OCI-LY7 (cell line): ENCODE data around the gene TBC1D13. TPM values are rescaled to one million over a fixed set of nuclear protein-coding genes. Genes with fewer than 3 reads are reported as not detected.

Source experiments
- BruUV-seq: library from RNA; stranded (reverse); fragments of 400-500 nt; replicated peaks from 2 replicates; lab custom pipeline; 2021; lab: Mats Ljungman, UMichigan
- CTCF ChIA-PET: fragments of 300-600 bp; sonication (Branson Sonifier 250); formaldehyde crosslinking; loops from one replicate; lab custom pipeline; 2022; ENCODE audit warnings: antibody characterized with exemption; ENCODE audit not compliant: unreplicated experiment; lab: Charles Lee
- POLR2A ChIA-PET: fragments of 300-600 bp; sonication (Branson Sonifier 250); formaldehyde crosslinking; loops from one replicate; lab custom pipeline; 2022; ENCODE audit warnings: antibody characterized with exemption; lab: Charles Lee
- DNase-seq: peaks from one replicate; pipeline ENCODE4 v3.0.0-alpha.2; 2015; ENCODE audit warnings: low spot score
- H2AFZ ChIP-seq: fragments of 200-600 bp; sonication (generic), shearing (Covaris generic); 2 replicates; pipeline ENCODE4 v1.6.1; 2014; ENCODE audit warnings: mild to moderate bottlenecking, antibody characterized with exemption, low read length, moderate library complexity
- H3K27ac ChIP-seq: fragments of 200-600 bp; sonication (generic); 2 replicates; pipeline ENCODE4 v1.5.1; 2014; ENCODE audit warnings: mixed run types, low read depth, mild to moderate bottlenecking, moderate library complexity, low read length, inconsistent platforms; ENCODE audit not compliant: poor library complexity, severe bottlenecking
- H3K36me3 ChIP-seq: fragments of 200-600 bp; sonication (generic); 2 replicates; pipeline ENCODE4 v1.6.1; 2014; ENCODE audit warnings: mild to moderate bottlenecking, antibody characterized with exemption, low read length, moderate library complexity, mixed read lengths; ENCODE audit not compliant: insufficient read depth
- H3K4me1 ChIP-seq: fragments of 200-600 bp; sonication (generic); 2 replicates; pipeline ENCODE4 v1.5.1; 2014; ENCODE audit warnings: mild to moderate bottlenecking, low read length; ENCODE audit not compliant: insufficient read depth, poor library complexity, severe bottlenecking
- H3K4me2 ChIP-seq: fragments of 200-600 bp; sonication (generic); 2 replicates; pipeline ENCODE4 v1.6.1; 2014; ENCODE audit warnings: mild to moderate bottlenecking, low read length
- H3K4me3 ChIP-seq: fragments of 200-600 bp; sonication (generic); 2 replicates; pipeline ENCODE4 v1.5.1; 2014; ENCODE audit warnings: mild to moderate bottlenecking, low read depth, low read length; ENCODE audit not compliant: poor library complexity, severe bottlenecking
- H3K79me2 ChIP-seq: fragments of 200-600 bp; sonication (generic); 2 replicates; pipeline ENCODE4 v1.6.1; 2016; ENCODE audit warnings: low read depth, mild to moderate bottlenecking, low read length, moderate library complexity, mixed read lengths; ENCODE audit not compliant: insufficient read depth
- H3K9me2 ChIP-seq: fragments of 200-600 bp; sonication (generic); 2 replicates; pipeline ENCODE4 v1.6.1; 2016; ENCODE audit warnings: mild to moderate bottlenecking, low read length, mixed read lengths; ENCODE audit not compliant: insufficient read depth
- H3K9me3 ChIP-seq: fragments of 200-600 bp; sonication (generic); 2 replicates; pipeline ENCODE4 v1.6.1; 2014; ENCODE audit warnings: mild to moderate bottlenecking, mixed run types, low read length, mixed read lengths
- H4K20me1 ChIP-seq: fragments of 200-600 bp; sonication (generic); 2 replicates; pipeline ENCODE4 v1.6.1; 2014; ENCODE audit warnings: mild to moderate bottlenecking, antibody characterized with exemption, low read length, moderate library complexity, mixed read lengths; ENCODE audit not compliant: insufficient read depth
- CTCF ChIP-seq: fragments of 200-600 bp; sonication (generic); conservative IDR thresholded peaks from 2 replicates; pipeline ENCODE4 v1.5.1; 2014; ENCODE audit warnings: mild to moderate bottlenecking, antibody characterized with exemption, low read length, moderate library complexity, mixed read lengths
- EZH2phosphoT487 ChIP-seq: fragments of 200-600 bp; sonication (generic); IDR thresholded peaks from 2 replicates; pipeline ENCODE4 v1.6.1; 2018; ENCODE audit warnings: low read depth, borderline replicate concordance, mild to moderate bottlenecking, mixed run types, antibody characterized with exemption, low read length, moderate library complexity, mixed read lengths
- intact Hi-C: fragments of 100-400 bp; cut with micrococcal nuclease; formaldehyde crosslinking; loops from one replicate; pipeline ENCODE4 v1.10.0; 2022; ENCODE audit not compliant: unreplicated experiment
- total RNA-seq, 2 experiments: library from RNA; depleted of rRNA in 1 of 2; stranded (reverse); fragments of >200 nt in 1 of 2; shearing (Covaris generic) in 1 of 2; gene quantifications; 2 replicates each; pipeline ENCODE4 v1.2.3, GENCODE V29; 2014 to 2022

The TBC1D13 gene
- total RNA-seq, 2 experiments from 2014 or later, result 18.7 to 24.7 TPM

DNA sequence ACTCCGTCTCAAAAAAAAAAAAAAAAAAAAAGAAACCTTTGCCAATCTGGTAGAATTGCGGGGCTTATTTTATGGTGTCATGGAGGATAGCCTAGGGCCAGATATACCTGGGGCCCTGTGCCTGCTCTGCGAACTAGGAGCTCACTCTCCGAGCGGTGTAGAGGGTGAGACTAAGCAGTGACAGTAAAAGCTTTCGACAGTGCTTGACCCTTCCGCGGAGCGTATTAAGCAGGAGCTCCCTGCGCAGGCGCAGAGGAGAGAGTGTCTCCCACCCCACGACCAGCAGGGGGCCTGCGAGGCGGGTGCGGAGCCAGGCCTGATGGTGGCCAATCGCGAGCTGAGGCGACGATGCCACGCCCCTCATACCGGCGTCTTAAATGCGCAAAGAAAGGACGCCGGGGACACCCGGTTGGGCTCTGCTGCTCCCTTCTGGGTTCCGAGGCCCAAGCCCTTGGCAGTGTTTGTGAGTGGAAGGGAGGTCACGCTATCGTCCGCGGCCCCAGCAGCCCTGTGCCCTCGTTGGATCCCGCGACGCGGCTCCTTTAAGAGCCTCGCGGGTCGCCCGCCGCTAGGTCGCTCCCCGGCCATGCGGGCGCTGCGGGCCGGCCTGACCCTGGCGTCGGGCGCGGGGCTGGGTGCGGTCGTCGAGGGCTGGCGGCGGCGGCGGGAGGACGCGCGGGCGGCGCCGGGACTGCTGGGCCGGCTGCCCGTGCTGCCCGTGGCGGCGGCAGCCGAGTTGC is 31.2 kb downstream of the TBC1D13 start, which contains the start of gene ENDOG:
ENDOG (plus strand) TSS at position 402 of the 740 bp plus-strand sequence; CDS start at position 587, 185 bp downstream.
- H4K20me1 ChIP-seq, result 0 out of 2 replicates have a peak, but pooled peaks cover 4% of the 10 kb centered on the region
- H3K9me3 ChIP-seq, result no peaks in the 10 kb centered on the region
- BruUV-seq, result no TSS peak
- no peak within 1 kb of the TSS for H3K27ac ChIP-seq
- peak within 1 kb of the TSS; percentile 75; the same call in 1 of the 2 replicates for H2AFZ ChIP-seq
- POLR2A ChIA-PET, result interaction anchor here (0.6 to 2.6 kb wide), 12 partner anchors 9 to 630 kb away, joined by 3 to 24 read pairs (median 4); partner anchors contain the start of genes SPOUT1 and TBC1D13
- intact Hi-C loops, result loop anchor here (1.0 to 5.0 kb wide), 3 partner anchors 94 to 265 kb away; partner anchors contain the start of genes SPTAN1 and ZDHHC12
- H3K9me2 ChIP-seq, result no peaks in the 10 kb centered on the region
- peak within 1 kb of the TSS; percentile 96 for H3K4me2 ChIP-seq
- CTCF ChIA-PET, result interaction anchor here (0.5 to 1.2 kb wide), 13 partner anchors 10 to 262 kb away, joined by 3 to 9 read pairs (median 3); partner anchors contain the start of genes DOLPP1, SPOUT1 and TBC1D13
- peaks cover 32% of the 10 kb centered on the region for H3K36me3 ChIP-seq
- peaks cover 23% of the 10 kb centered on the region for H3K4me1 ChIP-seq
- H3K79me2 ChIP-seq, result 0 out of 2 replicates have a peak, but pooled peaks cover 5% of the 10 kb centered on the region
- TF ChIP-seq EZH2phosphoT487 (no peak), CTCF (peak; percentile 87)
- peak within 1 kb of the TSS; percentile 71 for H3K4me3 ChIP-seq
- peak; percentile 98 for DNase-seq

DNA sequence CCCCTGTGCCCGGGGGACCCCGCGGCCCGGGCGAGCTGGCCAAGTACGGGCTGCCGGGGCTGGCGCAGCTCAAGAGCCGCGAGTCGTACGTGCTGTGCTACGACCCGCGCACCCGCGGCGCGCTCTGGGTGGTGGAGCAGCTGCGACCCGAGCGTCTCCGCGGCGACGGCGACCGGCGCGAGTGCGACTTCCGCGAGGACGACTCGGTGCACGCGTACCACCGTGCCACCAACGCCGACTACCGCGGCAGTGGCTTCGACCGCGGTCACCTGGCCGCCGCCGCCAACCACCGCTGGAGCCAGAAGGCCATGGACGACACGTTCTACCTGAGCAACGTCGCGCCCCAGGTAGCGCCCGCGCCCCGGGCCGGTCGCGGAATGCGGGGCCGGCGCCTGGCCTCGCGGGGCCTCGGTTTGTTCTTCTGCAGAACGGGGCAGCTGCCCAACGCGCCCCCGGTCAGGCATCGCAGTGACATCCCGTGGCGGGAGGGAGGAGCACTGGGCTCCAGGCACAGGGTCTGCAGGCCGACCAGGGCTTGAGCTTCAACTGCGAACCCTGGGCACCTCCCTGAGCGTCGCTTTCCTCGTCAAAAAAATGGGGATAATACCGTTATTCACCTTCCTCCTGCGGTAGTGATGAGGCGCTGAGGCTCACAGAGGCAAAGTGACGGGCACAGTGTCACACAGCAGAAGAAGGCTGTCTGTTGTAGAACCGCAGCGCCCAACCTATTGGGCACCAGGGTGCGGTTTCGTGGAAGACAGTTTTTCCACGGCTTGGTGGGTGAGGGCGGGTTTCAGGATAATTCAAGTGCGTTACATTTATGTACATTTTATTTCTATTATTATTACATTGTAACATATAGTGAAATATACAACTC is 32.0 kb downstream of the TBC1D13 start:
- Histone ChIP-seq H3K4me1 (peaks cover 23% of the 10 kb centered on the region), H3K27ac (no peak overlapping the region), H2AFZ (peak overlapping the region; percentile 45; the same call in 1 of the 2 replicates), H3K9me3 (no peaks in the 10 kb centered on the region), H4K20me1 (0 out of 2 replicates have a peak, but pooled peaks cover 4% of the 10 kb centered on the region), H3K9me2 (no peaks in the 10 kb centered on the region), H3K4me3 (peak overlapping the region; percentile 71), H3K79me2 (0 out of 2 replicates have a peak, but pooled peaks cover 5% of the 10 kb centered on the region), H3K4me2 (peak overlapping the region; percentile 96), H3K36me3 (peaks cover 40% of the 10 kb centered on the region)
- no TSS peak for BruUV-seq
- ChIA-PET POLR2A (interaction anchor here (0.6 to 2.6 kb wide), 7 partner anchors 9 to 211 kb away, joined by 3 to 24 read pairs (median 3); partner anchors contain the start of genes SPOUT1 and ZDHHC12), CTCF (interaction anchor here (0.6 to 1.2 kb wide), 9 partner anchors 9 to 262 kb away, joined by 3 to 9 read pairs (median 3); partner anchors contain the start of genes DOLPP1, SPOUT1 and TBC1D13)
- intact Hi-C loops, result loop anchor here (1.0 to 5.0 kb wide), 3 partner anchors 95 to 266 kb away; partner anchors contain the start of genes SPTAN1 and ZDHHC12
- DNase-seq, result peak; percentile 62
- no peak for TF ChIP-seq CTCF
- no peak for TF ChIP-seq EZH2phosphoT487
